Ishikawa (cell line): ENCODE data around the gene ESR1.

ENCODE experiments used
- CEBPB ChIP-seq: IDR thresholded peaks from 2 replicates; pipeline ENCODE4 v1.6.1; 2012
- CREB1 ChIP-seq: IDR thresholded peaks from 2 replicates; pipeline ENCODE4 v1.6.1; 2012; ENCODE audit warnings: low read depth
- EP300 ChIP-seq: IDR thresholded peaks from 2 replicates; pipeline ENCODE4 v1.6.1; 2012; ENCODE audit warnings: borderline replicate concordance
- NFIC ChIP-seq: IDR thresholded peaks from 2 replicates; pipeline ENCODE4 v1.6.1; 2012
- TCF12 ChIP-seq: IDR thresholded peaks from 2 replicates; pipeline ENCODE4 v1.6.1; 2012; ENCODE audit warnings: low read depth
- TEAD4 ChIP-seq: IDR thresholded peaks from 2 replicates; pipeline ENCODE4 v1.6.1; 2012
- YY1 ChIP-seq: IDR thresholded peaks from 2 replicates; pipeline ENCODE4 v1.6.1; 2012; ENCODE audit warnings: low read depth
- TF ChIP-seq, protein P1 (sequence below): IDR thresholded peaks from 2 replicates; pipeline ENCODE4 v1.6.1; 2012
- TF ChIP-seq, protein P2 (sequence below): IDR thresholded peaks from 2 replicates; pipeline ENCODE4 v1.6.1; 2012

DNA sequence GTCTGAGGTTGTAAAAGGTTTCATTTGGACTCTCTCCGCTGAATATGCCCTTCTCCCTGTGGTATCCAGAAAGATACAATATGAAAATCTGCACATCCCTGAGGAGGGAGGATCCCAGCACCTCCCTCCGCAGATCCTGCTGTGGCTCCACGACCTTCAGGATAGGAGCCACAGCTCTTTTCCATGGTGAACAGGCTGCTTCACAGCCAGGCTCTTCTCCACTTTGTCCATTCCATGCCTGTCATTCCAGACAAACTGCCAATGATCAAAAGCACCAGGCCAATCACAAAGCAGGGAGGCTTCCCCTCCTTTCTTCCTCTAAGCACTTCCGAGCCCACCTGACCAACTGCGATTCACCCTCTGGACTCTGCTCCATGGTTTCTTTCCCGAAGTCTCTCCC, 339.8 kb downstream of the ESR1 start:
- no peak for TF ChIP-seq CREB1
- no peak for TF ChIP-seq CEBPB
- no peak for TF ChIP-seq TCF12
- no peak for TF ChIP-seq NFIC
- TF ChIP-seq, protein P1, sequence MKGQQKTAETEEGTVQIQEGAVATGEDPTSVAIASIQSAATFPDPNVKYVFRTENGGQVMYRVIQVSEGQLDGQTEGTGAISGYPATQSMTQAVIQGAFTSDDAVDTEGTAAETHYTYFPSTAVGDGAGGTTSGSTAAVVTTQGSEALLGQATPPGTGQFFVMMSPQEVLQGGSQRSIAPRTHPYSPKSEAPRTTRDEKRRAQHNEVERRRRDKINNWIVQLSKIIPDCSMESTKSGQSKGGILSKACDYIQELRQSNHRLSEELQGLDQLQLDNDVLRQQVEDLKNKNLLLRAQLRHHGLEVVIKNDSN, result no peak
- TF ChIP-seq, protein P2, sequence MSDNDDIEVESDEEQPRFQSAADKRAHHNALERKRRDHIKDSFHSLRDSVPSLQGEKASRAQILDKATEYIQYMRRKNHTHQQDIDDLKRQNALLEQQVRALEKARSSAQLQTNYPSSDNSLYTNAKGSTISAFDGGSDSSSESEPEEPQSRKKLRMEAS, result no peak
- TF ChIP-seq YY1, result no peak
- no peak for TF ChIP-seq EP300
- no peak for TF ChIP-seq TEAD4
